ENCODE results near the gene MMP24OS. TPM values are rescaled to one million over a fixed set of nuclear protein-coding genes. Genes with fewer than 3 reads are reported as not detected.

MMP24OS gene
- total RNA-seq, 4 donors from 2014 or later, result 25.2 to 46.8 (median 35.2) TPM

DNA sequence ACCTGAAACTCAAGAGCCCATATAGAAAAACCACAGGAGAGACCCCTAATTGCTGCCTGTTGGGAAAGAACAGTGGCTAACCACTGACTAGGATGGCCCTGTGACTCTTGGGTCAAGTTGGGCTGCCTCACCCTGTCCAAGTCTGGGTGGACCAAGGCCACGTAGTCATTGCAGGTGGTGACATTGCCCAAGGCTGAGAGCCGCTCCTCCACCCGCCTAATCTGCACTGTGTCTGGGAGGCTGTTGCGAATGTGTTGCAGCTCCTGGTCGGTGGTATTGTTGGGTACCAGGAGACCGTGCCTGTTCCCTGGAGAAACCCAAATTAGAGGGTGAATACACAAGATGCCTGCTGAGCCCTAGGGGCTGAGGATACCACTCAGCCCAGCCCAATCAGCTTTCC lies 2.6 kb upstream of the MMP24OS start:
- H3K27ac ChIP-seq, result peak overlapping the region; percentile 98

DNA sequence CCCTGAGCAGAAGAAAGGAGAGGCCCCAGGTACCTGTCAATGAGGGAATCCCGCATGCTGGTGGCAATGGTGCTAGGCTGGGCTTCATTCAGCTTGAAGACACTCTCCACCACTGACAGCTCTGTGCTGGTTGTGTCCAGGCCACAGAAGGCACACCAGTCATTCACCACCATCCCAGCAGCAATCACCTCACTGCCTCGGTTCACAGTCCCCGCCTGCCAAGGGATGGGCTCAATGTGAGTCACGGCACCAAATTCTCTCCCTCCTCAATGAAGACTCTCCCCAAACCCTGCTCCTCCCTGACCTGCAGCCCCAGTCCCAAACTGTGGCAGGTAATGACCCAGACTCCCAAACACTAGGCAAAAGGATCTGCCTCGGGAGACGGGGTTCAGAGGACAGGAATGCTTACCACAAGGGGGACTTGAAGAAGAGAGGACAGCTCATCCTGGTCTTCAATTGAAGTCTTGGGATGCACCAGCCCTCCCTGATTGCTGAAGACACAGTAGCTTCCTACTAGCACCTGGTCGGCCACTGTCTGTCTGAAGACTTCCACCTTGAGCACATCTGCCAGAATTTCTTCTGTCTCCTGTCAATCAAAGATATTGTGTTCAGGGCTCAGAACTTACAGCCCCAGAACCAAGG lies 1.7 kb upstream of the MMP24OS start:
- Histone ChIP-seq H3K27ac (peak overlapping the region; percentile 98), H3K4me3 (no peak overlapping the region), H3K4me1 (peaks cover 71% of the 10 kb centered on the region), H3K9me3 (no peaks in the 10 kb centered on the region), H3K27me3 (no peaks in the 10 kb centered on the region), H3K36me3 (peaks cover 36% of the 10 kb centered on the region)
- WGBS, result 87% methylated on average over 2 of the region's 7 CpGs
- TF ChIP-seq CTCF (IDR thresholded peaks at IDR 0.05) (no peak), EP300 (IDR thresholded peaks at IDR 0.05) (no peak), POLR2AphosphoS5 (IDR thresholded peaks at IDR 0.05) (no peak), POLR2A (IDR thresholded peaks at IDR 0.05) (no peak)
- DNase-seq (ENCODE audit: low spot score in 2 of 2), result no peak

More for the DNA sequence above, 2.6 kb upstream of the MMP24OS start:
- TF ChIP-seq CTCF (IDR thresholded peaks at IDR 0.05) (no peak), EP300 (IDR thresholded peaks at IDR 0.05) (no peak), POLR2AphosphoS5 (IDR thresholded peaks at IDR 0.05) (no peak), POLR2A (IDR thresholded peaks at IDR 0.05) (no peak)
- Histone ChIP-seq H3K9me3 (no peaks in the 10 kb centered on the region), H3K4me3 (no peak overlapping the region), H3K36me3 (peaks cover 28% of the 10 kb centered on the region), H3K27me3 (no peaks in the 10 kb centered on the region), H3K4me1 (peaks cover 78% of the 10 kb centered on the region)
- WGBS, result 80% methylated on average over 3 of the region's 6 CpGs
- no peak for DNase-seq (ENCODE audit: low spot score in 2 of 2)

GRCh38 chr20:35279040-35279439 lies 1.1 kb upstream of the MMP24OS start:
- DNase-seq (ENCODE audit: low spot score in 2 of 2), result no peak
- peaks cover 42% of the 10 kb centered on the region for H3K36me3 ChIP-seq
- no peaks in the 10 kb centered on the region for H3K9me3 ChIP-seq
- H3K27ac ChIP-seq, result peak overlapping the region; percentile 98
- WGBS, result 79% methylated on average over 5 of the region's 5 CpGs
- H3K4me1 ChIP-seq, result peaks cover 70% of the 10 kb centered on the region
- TF ChIP-seq POLR2A (IDR thresholded peaks at IDR 0.05) (no peak), CTCF (IDR thresholded peaks at IDR 0.05) (no peak), POLR2AphosphoS5 (IDR thresholded peaks at IDR 0.05) (no peak), EP300 (IDR thresholded peaks at IDR 0.05) (no peak)
- no peaks in the 10 kb centered on the region for H3K27me3 ChIP-seq
- no peak overlapping the region for H3K4me3 ChIP-seq

DNA sequence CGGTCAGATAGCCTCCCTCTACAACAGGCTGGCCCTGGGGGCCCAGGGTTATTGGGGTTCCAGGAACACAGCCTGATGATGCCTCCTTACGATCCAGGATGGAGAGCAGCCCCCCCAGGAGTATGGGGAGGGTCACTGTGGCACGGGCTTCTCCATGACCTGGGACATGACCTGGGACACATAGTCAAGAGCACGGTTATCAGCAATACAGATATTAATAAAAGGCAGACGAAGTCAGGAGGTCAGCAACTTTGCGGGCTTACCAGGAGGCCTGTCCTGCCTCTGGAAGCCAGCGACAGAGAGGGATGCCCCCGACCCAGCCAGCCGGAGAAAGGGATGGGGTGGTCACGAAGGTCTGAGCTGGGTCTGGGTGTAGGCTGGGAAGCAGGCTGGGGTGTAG lies 795 bp downstream of the MMP24OS start:
- H3K4me3 ChIP-seq, result peak overlapping the region; percentile 86
- TF ChIP-seq CTCF (IDR thresholded peaks at IDR 0.05) (no peak), POLR2AphosphoS5 (IDR thresholded peaks at IDR 0.05) (no peak), EP300 (IDR thresholded peaks at IDR 0.05) (no peak), POLR2A (IDR thresholded peaks at IDR 0.05) (no peak)
- H3K27ac ChIP-seq, result peak overlapping the region; percentile 98
- no peak for DNase-seq (ENCODE audit: low spot score in 2 of 2)
- no peaks in the 10 kb centered on the region for H3K27me3 ChIP-seq
- no peaks in the 10 kb centered on the region for H3K9me3 ChIP-seq
- WGBS, result 33% methylated on average over 3 of the region's 10 CpGs
- H3K36me3 ChIP-seq, result peaks cover 48% of the 10 kb centered on the region
- peaks cover 51% of the 10 kb centered on the region for H3K4me1 ChIP-seq

DNA sequence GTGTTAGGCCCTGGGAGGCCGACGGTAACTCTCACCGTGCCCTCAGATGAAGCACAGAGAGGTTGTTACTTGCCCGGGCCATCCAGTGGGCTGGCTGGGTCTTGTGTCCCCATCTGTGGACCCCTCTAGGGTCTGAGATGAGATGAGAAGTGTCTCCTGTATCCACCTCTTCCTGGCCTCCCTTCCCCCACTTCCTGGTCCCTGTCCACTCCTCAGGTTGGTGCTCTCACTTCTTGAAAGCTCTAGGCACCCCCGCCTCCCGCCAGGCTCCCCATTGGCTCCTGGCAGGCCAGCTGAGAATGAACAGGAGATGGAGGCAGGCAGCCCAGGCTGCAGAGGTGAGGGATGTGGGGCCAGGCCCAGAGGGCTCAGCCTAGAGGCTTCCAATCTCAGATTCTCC lies 1.5 kb downstream of the MMP24OS start:
- Histone ChIP-seq H3K27ac (no peak overlapping the region), H3K4me3 (peak overlapping the region; percentile 86), H3K27me3 (no peaks in the 10 kb centered on the region), H3K36me3 (peaks cover 50% of the 10 kb centered on the region), H3K9me3 (no peaks in the 10 kb centered on the region), H3K4me1 (peaks cover 44% of the 10 kb centered on the region)
- 100% methylated on average over 2 of the region's 6 CpGs for WGBS
- TF ChIP-seq POLR2AphosphoS5 (IDR thresholded peaks at IDR 0.05) (no peak), EP300 (IDR thresholded peaks at IDR 0.05) (no peak), CTCF (IDR thresholded peaks at IDR 0.05) (no peak), POLR2A (IDR thresholded peaks at IDR 0.05) (no peak)
- DNase-seq (ENCODE audit: low spot score in 2 of 2), result no peak
